Measurements from ENCODE around the gene ALDH3A2.

- no peak for TF ChIP-seq POLR2AphosphoS5 (IDR thresholded peaks at IDR 0.05; ENCODE audit: insufficient read depth in 1 of 2, low read depth in 1 of 2)
- TF ChIP-seq, protein P1, sequence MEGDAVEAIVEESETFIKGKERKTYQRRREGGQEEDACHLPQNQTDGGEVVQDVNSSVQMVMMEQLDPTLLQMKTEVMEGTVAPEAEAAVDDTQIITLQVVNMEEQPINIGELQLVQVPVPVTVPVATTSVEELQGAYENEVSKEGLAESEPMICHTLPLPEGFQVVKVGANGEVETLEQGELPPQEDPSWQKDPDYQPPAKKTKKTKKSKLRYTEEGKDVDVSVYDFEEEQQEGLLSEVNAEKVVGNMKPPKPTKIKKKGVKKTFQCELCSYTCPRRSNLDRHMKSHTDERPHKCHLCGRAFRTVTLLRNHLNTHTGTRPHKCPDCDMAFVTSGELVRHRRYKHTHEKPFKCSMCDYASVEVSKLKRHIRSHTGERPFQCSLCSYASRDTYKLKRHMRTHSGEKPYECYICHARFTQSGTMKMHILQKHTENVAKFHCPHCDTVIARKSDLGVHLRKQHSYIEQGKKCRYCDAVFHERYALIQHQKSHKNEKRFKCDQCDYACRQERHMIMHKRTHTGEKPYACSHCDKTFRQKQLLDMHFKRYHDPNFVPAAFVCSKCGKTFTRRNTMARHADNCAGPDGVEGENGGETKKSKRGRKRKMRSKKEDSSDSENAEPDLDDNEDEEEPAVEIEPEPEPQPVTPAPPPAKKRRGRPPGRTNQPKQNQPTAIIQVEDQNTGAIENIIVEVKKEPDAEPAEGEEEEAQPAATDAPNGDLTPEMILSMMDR (IDR thresholded peaks at IDR 0.05): no peak
- TF ChIP-seq POLR2A (IDR thresholded peaks at IDR 0.05): no peak
These were observed 78.3 kb downstream of the ALDH3A2 start for GRCh38 chr17:19726631-19727376.
